Activated CD4-positive, CD25-positive, alpha-beta regulatory T cell treated with anti-CD3 and anti-CD28 coated beads, Interleukin-2, amount 50 U/mL, for 16 hours (primary cell): ENCODE measurements around the gene LRRN1.

Source experiments
- DNase-seq: peaks from one replicate; pipeline ENCODE4 v3.0.0-alpha.2; 2020; ENCODE audit warnings: low read depth, low spot score

The LRRN1 gene

GRCh38 chr3:3799173-3800079 is at the start of gene LRRN1:
LRRN1 (plus strand) TSS chr3:3799431; CDS start chr3:3844642, 45,211 bp downstream.
- no peak for DNase-seq

GRCh38 chr3:3753416-3753815 is 45.8 kb upstream of the LRRN1 start:
- DNase-seq, result no peak

GRCh38 chr3:3765661-3766060 is 33.6 kb upstream of the LRRN1 start:
- DNase-seq, result no peak

- no peak for DNase-seq
Observed at GRCh38 chr3:3766140-3766539, 33.1 kb upstream of the LRRN1 start.

- DNase-seq, result no peak
Observed at GRCh38 chr3:3771094-3771493, 28.1 kb upstream of the LRRN1 start.

GRCh38 chr3:3771567-3771966 is 27.7 kb upstream of the LRRN1 start:
- DNase-seq, result no peak

- DNase-seq, result no peak
Observed at GRCh38 chr3:3772338-3772737, 26.9 kb upstream of the LRRN1 start.

- no peak for DNase-seq
Observed at GRCh38 chr3:3772920-3773319, 26.3 kb upstream of the LRRN1 start.

- DNase-seq, result no peak
Observed at GRCh38 chr3:3776607-3777006, 22.6 kb upstream of the LRRN1 start.

- DNase-seq, result no peak
Observed at GRCh38 chr3:3778216-3778615, 21.0 kb upstream of the LRRN1 start.

GRCh38 chr3:3778641-3779270 is 20.5 kb upstream of the LRRN1 start:
- no peak for DNase-seq

- DNase-seq, result no peak
Observed at GRCh38 chr3:3782457-3782856, 16.8 kb upstream of the LRRN1 start.

GRCh38 chr3:3783210-3783609 is 16.0 kb upstream of the LRRN1 start:
- no peak for DNase-seq

- no peak for DNase-seq
Observed at GRCh38 chr3:3783696-3784095, 15.5 kb upstream of the LRRN1 start.

GRCh38 chr3:3792391-3792790 is 6.8 kb upstream of the LRRN1 start:
- DNase-seq, result no peak

- no peak for DNase-seq
Observed at GRCh38 chr3:3798631-3799113, 559 bp upstream of the LRRN1 start.

- no peak for DNase-seq
Observed at GRCh38 chr3:3800080-3800455, 837 bp downstream of the LRRN1 start.

GRCh38 chr3:3800685-3801493 is 1.7 kb downstream of the LRRN1 start:
- no peak for DNase-seq

GRCh38 chr3:3801494-3801841 is 2.2 kb downstream of the LRRN1 start:
- no peak for DNase-seq

- no peak for DNase-seq
Observed at GRCh38 chr3:3802046-3802445, 2.8 kb downstream of the LRRN1 start.

- DNase-seq, result no peak
Observed at GRCh38 chr3:3804560-3804959, 5.3 kb downstream of the LRRN1 start.

GRCh38 chr3:3806092-3806491 is 6.9 kb downstream of the LRRN1 start:
- no peak for DNase-seq
